ENCODE results near the gene NRIP2.
"Not testable (repeated sequence)": the region's sequence is repeated elsewhere in the genome, so short reads cannot be mapped to it uniquely, and the experiment has no call there.

Gene NRIP2, protein sequence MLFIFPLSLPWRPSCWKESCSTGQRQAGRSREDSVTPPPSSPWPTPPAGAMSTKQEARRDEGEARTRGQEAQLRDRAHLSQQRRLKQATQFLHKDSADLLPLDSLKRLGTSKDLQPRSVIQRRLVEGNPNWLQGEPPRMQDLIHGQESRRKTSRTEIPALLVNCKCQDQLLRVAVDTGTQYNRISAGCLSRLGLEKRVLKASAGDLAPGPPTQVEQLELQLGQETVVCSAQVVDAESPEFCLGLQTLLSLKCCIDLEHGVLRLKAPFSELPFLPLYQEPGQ

DNA sequence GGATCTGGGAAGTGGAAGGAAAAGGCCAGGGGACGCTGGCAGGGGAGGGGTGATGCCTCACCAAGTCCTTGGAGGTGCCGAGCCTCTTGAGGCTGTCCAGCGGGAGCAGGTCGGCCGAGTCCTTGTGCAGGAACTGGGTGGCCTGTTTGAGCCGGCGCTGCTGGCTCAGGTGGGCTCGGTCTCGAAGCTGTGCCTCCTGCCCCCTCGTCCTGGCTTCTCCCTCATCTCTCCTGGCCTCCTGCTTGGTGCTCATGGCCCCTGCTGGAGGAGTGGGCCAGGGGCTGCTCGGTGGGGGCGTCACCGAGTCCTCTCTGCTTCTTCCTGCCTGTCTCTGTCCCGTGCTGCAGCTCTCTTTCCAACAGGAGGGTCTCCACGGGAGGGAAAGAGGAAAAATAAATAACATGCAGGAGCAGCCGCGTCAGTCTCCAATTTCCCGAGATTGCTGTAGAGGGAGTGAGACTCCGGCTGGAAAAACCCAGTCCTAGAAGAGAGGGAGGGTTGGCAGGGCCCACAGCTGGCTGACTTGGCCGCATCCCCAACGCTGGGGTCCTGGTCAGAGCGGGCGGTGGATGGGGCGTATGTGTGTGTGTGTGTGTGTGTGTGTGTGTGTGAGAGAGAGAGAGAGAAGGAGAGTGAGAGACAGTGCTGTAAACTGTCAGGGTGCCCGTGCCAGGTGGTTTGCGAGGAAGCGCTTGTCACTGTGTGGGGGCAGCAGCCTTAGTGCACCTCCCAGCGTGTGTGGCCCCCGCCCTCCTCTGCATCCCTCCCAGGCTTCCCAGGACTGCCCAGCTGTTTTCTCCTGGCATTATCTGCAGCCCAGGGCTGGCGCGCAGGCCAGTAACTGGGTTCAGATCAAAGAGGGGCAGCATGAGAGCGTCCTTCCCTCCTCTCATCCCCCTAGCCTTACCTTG lies at the start of gene NRIP2:
Gene NRIP2 (minus strand): TSS at position 455 of the 911 bp plus-strand sequence. CDS start 52 bp downstream, at position 403.
- DNase-seq (ENCODE audit: low read depth) = no peak

DNA sequence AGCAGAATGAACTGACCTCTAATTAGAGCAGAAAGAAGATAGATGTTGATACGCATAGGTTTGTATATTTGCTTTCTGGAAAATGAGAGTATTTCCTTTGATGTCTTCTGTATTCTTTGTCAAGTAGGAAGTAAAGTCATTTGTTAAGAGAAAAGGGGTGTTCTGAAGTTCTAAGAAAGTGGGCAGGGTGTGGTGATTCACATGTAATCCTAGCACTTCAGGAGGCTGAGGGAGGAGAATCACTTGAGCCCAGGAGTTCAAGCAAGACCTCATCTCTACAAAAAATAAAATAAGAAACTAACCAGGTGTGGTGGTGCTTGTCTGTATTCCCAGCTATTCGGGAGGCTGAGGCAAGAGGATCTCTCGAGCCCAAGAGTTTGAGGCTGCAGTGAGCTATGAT lies 45.0 kb upstream of the NRIP2 start:
- no peak for DNase-seq (ENCODE audit: low read depth)

DNA sequence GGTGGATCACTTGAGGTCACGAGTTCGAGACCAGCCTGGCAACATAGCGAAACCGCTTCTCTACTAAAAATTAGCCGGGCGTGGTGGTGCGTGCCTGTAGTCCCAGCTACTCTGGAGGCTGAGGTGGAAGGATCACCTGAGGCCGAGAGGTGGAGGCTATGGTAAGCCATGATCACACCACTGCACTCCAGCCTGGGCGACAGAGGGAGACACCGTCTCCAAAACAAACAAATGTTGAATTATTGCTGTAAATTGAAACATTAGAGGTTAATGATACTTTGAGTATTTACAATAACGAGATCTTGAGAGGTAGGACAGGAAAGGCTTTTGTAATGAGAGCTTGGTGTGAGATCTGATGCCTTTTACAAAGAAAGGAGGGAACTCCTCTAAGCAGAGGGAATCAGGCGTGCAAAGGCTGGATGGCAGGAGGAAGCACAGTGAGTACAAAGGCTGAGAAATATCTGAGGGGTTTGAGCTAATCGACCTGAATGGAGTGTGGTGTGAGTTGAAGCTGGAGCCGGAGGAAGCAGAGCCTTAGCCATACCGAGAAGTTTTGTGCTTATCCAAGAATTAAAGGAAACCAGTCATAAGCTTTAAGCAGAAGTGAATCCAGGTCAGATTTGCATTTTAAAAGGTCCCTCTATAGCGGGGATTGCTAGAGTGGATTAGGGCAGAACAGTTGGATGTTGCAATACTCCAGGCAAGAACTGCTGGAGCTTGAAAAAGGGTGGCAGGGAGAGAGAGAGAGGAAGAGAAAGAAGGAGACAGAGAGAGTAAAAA lies 43.3 kb upstream of the NRIP2 start:
- DNase-seq (ENCODE audit: low read depth) = no peak

DNA sequence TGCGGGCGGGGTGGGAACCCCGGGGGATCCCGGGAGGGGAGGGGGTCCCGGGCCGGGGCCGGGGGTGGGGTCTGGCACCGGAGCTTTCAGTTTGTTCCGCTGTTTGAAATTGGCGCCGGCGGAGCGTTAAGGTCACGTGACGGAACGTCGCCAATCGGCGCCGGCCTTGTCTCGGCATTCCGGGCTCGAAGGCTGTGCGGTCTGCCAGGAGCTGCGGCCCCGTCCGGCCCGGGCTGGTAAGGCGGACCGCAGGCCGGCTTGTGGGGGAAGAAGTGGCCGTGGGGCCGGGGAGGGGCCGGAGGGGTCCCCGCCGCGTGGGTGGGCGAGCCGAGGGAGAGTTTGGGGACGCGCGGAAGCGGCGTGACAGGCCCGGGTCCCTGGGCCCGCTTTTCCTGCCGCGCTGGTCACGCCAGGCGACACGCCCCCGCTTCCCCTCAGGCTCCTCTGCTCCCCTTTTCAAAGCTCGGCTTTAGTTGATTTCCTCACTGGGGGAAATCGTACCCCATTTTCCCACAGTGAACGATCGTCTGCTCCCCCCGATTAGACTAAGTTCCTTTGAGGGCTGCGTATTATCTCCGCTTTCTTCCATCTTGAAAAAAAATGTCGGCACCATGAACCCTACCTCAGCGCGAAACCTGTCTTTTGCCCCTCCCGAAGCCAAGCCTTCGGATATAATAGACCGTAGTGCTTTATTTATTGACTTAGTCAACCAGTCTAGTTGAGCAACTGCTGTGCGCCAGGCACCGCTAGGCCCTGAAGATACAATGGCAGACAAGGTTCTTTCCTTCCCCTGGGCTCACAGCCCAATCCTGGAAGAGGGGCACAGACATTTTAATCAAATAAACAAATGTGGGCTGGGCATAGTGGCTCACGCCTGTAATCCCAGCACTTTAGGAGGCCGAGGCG lies 42.5 kb upstream of the NRIP2 start, which contains the start of the genes FOXM1 and RHNO1:
Gene FOXM1 (minus strand): TSS at position 128 of the 906 bp plus-strand sequence. CDS start 2,696 bp downstream, outside the sequence.
Gene RHNO1 (plus strand): TSS at position 177 of the 906 bp plus-strand sequence. CDS start 8,144 bp downstream, outside the sequence.
- peak; percentile 78 for DNase-seq (ENCODE audit: low read depth)

DNA sequence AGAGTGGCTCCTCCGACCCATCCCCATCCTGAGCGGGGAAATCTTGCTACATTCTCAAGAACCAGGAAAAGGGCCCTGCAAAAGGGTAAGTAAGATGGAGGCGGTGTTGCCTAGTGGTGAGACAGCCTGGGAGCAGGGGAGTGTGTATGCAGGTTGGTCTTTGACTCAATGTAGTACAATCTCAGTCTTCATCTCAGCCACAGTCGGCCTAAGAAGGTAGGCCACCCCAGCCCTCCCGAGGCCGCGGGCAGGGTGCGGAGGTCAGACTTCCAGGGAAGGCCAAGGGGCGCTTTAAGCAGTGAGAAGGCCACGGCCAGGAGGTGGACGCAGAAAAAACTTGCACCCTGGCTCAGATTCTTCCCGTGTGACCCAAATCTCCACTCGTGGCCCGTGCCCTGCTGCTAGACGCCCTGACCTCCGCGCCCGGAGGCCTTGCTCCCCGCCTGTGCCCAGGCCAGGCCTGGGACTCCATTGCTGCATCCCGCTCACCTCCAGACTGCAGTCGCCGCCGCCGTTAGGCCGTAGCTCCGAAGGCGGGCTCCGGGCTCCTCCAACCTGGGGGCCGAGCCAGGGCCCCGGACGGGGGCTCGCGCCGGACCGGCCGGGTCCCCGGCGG lies 41.7 kb upstream of the NRIP2 start:
- DNase-seq (ENCODE audit: low read depth) = no peak

DNA sequence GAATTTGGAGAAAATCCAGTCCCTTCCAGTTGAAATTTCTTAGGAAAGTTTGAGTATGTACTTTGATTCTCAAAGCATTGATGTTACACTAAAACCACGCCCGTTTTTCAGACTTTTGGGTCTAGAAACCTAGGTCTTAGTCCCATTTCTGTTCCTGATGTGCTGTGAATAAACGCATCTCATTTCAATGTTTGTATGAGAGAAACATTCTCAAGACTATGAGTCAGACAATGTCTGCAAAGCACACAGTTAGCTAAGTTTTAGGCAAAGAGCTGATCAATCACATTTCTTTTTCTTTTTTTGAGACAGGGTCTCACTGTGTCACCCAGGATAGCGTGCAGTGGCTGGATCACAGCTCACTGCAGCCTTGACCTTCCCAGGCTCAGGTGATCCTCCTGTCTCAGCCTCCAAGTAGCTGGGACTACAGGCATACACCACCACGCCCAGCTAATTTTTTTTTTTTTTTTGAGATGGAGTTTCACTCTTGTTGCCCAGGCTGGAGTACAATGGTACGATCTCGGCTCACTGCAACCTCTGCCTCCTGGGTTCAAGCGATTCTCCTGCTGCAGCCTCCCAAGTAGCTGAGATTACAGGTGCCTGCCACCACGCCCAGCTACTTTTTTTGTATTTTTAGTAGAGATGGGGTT lies 34.3 kb upstream of the NRIP2 start:
- DNase-seq (ENCODE audit: low read depth) = not testable (repeated sequence)

DNA sequence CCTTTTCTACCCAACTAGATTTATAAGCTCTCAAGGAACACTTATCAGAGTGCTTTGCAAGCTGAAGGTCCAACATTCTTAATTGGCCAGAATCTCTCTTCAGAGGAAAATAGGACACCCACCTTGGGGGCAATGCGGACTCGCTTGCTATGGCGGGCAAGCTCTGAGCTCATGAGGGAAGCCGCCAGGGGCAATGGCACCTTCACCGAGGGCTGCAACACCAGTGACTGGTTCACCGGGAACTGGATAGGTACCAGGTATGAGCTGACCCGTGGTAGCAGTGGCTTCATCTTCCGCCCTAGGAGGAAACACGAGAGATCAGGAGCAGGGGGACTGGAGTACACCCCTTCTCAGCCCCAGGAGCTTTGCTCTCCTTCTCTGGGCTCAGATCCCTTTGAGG lies 29.4 kb upstream of the NRIP2 start:
- no peak for DNase-seq (ENCODE audit: low read depth)

DNA sequence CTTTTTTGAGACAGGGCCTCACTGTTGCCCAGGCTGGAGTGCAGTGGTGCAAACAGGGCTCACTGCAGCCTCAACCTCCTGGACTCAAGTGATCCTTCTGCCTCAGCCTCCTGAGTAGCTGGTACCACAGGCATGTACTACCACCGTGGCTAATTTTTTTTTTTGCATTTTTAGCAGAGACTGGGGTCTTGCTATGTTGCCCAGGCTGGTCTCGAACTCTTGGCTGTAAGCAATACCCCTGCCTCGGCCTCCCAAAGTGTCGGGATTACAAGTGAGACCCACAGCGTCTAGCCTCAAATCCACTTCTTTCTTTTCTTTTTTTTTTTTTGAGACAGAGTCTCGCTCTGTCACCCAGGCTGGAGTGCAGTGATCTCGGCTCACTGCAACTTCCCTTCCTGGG lies 28.6 kb upstream of the NRIP2 start:
- DNase-seq (ENCODE audit: low read depth) = not testable (repeated sequence)

DNA sequence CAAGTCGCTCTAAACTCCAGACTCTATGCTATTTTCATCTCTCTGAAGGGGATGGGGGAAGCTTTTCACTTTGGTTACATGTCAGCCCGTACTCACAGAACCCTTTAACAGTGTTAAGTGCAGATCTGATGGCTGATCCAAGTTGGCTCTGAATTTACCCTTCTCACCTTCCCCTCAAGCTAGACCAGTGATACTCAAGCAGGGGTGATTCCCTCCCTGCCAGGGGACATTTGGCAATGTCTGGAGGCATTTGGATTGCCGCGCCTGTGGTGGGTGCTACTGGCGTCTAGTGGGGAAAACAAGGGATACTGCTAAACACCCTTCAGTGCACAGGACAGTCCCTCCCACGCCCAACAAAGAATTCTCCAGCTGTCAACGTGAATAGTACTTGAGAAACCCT lies 28.0 kb upstream of the NRIP2 start:
- DNase-seq (ENCODE audit: low read depth) = no peak

DNA sequence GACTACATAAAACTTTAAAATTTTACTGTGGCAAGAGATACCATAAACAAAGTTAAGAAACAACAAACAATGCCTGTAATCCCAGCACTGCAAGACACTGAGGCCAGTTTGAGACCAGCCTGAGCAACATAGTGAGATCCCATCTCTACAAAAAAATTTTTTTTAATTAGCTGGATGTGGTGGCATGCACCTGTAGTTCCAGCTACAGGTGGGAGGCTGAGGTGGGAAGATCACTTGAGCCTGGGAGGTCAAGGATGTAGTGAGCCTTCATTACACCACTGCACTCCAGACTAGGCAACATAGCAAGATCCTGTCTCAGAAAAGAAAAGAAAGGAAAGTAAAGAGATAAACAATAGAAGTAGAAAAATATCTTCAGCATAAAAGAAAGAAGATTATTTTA lies 25.3 kb upstream of the NRIP2 start:
- no peak for DNase-seq (ENCODE audit: low read depth)

DNA sequence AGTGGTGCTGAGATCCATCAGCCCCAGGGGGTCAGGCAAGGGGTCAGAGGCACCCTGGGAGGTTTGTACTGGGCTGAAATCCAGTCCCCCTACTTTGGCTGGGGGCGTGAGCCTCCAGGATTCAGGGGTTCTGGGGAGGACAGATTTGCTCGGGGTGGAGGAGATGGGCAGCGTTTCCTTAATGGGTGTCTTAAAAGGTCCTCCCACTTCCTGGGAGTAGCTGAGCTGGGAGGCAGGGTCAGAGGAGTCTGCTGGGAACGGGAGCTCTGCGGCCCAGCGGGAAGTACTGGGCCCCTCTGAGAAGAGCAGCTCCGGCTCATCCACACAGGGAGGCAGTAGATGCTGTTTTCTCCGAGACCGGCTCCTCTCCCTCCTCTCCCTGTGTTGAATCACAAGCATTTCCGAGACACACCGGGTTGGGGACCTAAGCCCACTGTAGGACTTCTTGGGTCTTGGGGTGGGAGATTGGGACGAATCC lies 24.1 kb upstream of the NRIP2 start:
- DNase-seq (ENCODE audit: low read depth) = no peak

DNA sequence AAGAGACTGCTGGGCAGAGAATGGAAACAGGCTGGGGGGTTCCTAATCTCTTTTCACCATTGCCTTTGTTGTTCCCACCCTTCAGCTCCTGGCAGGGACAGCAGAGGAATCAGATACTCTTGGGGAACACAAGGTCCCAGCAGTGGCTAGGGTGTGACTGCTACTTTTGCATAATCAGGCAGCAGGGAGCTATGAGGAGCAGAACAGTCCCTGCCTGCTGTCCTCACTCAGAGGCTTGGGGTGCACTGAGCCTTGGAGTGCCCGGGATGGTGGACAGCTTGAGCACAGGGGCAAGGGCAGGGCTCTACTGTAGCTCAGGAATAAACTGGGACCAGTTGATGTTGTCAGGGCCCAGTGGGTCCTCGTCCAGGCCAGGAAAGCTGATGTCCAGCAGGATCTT lies 23.5 kb upstream of the NRIP2 start:
- no peak for DNase-seq (ENCODE audit: low read depth)

DNA sequence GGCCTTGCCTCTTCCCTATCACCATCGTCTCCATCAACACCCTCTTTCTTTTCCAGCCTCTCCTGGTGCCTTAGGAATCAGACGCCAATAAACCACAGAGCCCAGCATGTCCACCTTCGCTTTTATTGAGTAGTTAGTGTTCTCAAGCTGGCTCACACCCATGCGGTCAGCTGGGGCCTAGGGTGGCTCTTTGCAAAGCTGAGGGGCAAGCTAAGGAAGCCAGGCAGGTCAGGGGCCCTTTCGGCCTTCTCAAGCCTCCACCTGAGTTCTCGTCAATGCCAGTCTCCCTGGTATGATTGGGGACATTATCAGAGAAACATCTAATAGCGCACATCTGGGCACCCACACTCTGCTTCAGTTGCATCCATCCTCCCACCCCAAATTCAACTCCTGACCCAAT lies 22.7 kb upstream of the NRIP2 start:
- DNase-seq (ENCODE audit: low read depth) = no peak

DNA sequence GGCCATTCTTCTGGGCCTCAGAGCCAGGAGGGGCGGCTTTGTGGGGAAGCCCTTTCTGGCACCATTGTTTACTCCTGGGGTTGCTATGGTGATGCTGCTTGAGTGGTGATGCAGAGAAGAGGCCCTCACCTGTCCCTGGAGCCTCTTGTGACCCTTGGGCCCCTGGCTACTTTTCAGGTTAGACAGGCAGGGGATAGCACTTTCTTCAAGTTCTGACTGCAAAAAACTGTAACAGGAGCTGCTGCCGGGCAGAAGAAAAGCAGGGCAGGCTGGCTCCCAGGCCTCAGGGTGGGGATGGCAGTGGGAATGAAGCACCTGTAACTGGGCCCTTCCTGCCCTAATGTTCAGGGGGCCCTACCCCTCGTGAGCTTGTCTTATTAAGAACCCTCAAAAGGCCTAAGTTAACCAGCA lies 22.2 kb upstream of the NRIP2 start, which contains the start of gene TEX52:
Gene TEX52 (minus strand): TSS at position 19 of the 411 bp plus-strand sequence. CDS start 13 bp downstream, at position 6.
- DNase-seq (ENCODE audit: low read depth) = no peak

DNA sequence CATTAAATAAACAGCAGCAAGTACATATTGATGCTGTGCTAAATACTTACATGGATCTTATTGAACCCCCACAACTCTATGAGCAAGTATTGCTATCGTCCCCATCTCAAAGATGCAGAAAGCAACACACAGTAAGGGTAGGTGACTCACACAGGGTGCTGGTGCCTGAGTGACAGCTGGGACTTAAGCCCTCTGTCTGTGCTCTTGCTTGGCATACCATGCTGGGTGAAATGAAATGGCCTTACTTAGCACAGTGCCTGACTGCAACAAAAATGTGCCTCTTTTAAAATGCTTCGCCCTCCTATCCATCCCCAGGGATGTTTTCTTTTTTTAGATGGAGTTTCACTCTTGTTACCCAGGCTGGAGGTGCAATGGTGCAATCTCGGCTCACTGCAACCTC lies 21.2 kb upstream of the NRIP2 start:
- DNase-seq (ENCODE audit: low read depth) = no peak

DNA sequence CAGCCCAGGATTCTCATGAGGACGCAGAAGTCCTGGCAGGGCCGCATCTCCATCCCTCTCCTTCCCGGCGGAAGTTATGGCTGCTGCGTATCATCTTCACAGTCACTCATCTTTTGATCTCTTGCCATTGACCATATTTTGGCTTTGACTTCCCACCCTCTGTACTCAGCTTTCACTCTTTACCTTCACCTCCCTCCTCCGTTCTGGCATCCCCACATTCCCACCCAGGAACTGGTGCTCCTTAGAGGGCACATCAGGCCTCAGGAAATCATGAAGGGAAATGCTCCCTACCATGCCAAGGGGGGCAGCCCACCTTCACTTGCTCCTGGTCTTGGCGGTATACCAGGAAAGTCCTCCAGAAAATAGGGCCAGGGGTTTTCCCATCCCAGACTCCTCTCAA lies 20.7 kb upstream of the NRIP2 start:
- no peak for DNase-seq (ENCODE audit: low read depth)

DNA sequence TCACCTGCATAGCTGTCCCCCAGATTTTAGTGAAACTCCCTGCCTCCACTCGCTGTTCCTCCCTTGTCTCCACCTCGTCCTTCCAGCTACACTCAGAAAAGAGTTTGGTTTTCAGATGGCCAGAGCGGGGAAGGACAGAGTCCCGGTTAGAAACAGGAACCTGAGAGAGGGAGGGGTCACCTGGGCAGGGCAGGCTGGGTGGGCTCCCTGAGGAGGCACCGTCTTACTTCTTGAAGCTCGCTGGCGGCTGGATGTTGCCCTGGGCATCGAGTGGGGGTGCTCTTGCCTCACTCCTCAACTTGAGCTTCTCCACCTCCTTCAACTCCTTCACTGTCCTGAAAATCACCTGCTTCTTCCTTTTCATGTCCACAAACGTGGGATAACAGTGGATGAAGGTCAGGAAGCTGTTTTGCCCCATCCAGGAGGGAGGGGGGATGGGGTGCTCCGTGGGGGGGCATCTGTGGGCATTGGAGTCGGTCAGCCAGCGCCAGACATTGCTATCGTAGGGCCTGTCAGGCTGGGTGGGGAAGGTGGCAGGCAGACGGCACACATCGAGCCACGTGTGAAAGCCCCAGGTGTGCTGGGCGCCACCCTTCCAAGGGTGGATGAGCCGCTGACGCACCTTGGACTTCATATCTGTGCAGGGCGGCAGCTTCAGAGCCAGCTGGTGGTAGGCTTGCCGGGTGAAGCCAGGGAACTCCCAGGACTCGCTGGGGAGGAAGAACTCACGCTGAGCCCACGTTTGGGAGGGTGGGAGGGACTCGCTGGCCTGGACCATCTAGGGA lies 20.0 kb upstream of the NRIP2 start:
- DNase-seq (ENCODE audit: low read depth) = no peak

DNA sequence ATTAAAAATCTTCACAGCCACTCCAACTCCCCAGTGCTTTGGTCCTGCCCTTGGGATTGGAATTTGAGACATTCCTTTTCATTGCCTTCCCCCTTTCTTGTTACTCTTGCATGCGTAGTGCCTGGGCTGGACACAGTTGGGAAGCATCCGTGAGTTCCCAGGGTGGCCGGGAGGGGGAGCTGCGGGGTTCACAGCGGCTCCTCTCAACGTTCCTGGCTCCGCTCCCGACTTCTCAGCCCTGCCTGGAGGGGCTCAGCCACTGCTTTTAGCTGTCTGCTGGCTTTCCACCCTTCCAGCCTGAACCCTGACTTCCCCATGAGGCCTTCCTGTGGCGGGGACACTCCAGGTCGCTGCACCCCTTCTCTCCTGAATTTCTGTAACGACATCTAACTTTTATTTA lies 18.8 kb upstream of the NRIP2 start:
- DNase-seq (ENCODE audit: low read depth) = peak; percentile 30

DNA sequence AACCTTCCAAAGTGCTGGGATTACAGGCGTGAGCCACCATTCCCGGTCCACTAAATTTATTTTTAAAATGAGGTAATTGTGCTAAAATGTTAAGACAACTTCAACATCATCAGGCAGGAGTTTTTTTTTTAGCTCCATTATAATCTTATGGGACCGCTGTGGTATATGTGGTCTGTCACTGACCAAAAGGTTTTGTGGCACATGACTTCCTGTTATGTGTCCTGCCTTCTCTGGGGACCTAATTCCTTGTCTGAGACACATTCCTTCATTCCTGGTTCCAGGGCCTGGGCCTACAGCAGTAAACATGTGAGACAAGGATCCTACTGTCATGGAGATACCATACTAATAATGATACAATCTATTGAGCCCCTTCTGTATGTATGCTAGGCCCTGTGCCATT lies 17.1 kb upstream of the NRIP2 start:
- DNase-seq (ENCODE audit: low read depth) = no peak
